ENCODE results near the gene MYO9A.

The MYO9A gene, protein sequence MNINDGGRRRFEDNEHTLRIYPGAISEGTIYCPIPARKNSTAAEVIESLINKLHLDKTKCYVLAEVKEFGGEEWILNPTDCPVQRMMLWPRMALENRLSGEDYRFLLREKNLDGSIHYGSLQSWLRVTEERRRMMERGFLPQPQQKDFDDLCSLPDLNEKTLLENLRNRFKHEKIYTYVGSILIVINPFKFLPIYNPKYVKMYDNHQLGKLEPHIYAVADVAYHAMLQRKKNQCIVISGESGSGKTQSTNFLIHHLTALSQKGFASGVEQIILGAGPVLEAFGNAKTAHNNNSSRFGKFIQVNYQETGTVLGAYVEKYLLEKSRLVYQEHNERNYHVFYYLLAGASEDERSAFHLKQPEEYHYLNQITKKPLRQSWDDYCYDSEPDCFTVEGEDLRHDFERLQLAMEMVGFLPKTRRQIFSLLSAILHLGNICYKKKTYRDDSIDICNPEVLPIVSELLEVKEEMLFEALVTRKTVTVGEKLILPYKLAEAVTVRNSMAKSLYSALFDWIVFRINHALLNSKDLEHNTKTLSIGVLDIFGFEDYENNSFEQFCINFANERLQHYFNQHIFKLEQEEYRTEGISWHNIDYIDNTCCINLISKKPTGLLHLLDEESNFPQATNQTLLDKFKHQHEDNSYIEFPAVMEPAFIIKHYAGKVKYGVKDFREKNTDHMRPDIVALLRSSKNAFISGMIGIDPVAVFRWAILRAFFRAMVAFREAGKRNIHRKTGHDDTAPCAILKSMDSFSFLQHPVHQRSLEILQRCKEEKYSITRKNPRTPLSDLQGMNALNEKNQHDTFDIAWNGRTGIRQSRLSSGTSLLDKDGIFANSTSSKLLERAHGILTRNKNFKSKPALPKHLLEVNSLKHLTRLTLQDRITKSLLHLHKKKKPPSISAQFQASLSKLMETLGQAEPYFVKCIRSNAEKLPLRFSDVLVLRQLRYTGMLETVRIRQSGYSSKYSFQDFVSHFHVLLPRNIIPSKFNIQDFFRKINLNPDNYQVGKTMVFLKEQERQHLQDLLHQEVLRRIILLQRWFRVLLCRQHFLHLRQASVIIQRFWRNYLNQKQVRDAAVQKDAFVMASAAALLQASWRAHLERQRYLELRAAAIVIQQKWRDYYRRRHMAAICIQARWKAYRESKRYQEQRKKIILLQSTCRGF (N-terminal part only)

DNA sequence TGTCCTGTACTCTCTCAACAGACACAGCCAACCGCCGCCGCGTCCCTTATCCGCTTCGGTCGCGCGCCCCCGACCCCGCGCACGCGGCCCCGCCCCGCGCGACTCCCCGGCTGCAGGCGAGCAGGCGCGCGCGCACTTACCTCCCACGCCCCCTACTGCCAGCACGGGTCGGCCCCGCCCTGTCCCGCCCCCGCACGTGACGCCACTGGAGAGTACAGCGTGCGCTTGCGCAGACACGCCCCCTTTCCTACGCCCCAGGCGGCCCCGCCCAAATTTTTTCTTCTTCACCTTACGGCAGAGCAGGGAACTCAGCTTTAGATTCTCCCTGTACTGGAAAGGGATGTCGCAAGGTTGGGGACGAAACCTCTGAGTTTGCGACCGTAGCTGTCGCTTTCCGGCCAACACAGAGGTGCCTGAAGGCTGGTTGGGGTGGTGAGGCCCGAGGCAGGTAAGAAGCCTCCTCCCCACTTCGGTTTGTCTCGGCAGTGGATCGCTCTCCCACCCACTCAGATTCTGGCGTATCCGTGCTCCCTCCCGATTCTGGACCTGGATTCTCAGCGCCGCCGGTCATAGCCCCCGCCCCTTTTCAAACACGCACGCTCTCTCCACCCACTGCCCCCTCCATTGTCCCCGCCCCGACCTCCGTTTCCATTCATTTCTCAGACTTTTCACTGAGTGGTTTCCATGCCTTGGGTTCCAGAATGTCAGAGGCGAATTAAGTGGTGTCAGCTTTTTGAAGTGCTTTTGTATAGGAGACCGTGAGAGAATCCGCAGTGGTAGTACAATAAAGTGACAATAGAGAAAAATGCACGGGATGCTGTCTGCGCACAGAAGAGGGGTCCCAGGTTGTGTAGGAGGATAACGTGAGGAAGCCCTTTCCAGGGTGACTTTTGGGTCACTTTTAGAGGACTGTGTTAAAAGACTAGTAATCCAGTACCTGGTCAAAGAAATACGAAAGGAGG, at the start of gene MYO9A, which contains the start of gene SENP8:
Gene MYO9A, minus strand, starts transcription at position 134 of the 962 bp plus-strand sequence. CDS start 71,587 bp downstream, outside the sequence.
Gene SENP8, plus strand, starts transcription at position 387 of the 962 bp plus-strand sequence. CDS start 21,221 bp downstream, outside the sequence.
- peak; percentile 92 to 94 for DNase-seq

DNA sequence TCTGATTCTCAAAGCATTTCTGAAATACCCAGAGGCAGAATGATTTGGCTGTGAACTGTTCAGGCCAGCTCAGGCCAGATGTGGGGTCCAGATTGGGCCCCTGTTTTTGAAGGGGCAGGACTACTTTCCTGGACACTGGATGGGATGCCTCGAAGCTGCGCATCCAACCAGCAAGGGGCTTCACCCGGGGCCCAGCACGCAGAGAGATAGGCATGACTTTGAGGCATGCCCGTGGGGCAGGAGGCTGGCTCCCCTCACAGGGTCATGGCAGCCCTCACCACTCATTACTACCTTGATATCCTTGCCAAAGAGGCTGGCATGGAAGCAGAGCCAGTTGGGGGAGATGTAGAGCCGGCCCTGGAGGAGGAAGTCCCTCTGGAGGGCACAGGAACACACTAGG, 49.5 kb upstream of the MYO9A start:
- no peak for DNase-seq

DNA sequence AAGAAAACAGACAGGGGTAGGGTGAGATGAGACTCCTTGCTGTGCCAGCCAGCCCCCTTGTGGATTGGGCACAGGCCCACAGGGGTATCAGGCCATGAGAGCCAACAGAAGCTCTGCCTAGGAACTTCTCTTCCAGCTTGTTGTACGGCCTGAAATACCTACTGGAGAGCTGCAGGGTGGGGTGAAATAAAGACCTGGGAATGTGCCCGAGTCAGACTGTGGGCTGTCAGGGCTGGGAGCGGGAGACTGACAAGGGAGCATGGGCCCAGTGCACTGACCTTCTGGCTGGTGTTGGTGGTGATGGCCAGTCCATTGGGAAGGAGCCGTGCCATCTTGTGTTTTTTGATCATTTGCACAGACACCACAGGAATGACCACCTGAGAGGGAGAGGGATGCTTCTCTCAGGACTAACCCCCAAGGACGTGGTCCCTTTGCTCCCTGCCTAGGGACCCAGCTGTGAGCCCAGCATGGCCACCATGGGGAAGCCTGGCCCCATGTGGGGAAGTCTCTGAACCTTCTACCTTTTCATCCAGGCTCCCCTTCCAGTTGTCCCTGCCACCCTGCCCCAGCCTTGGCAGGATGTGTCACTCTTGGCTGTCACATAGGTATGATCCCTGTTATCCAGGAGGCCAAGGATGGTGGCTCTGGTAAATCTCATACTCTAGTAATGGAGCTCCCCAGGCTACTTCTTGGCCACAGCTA, 48.9 kb upstream of the MYO9A start:
- no peak for DNase-seq

DNA sequence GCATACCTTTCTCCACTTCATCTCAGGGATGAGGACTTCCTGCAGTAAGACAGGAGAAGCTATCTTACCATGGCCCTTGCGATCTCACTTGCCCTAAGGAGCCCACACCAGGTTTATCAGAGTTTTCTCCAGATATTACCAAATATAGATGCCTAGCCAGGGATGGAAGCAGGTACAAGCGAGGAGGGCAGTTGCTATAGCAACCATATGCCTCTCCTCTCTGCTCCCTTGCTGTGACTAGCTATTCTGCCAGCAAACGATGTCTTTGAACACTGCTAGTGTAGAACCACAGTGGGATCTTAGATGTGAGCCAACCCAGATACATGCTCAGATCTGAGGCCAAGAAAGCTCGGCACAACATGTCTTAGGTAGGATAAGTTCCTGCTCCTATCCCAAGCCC, 45.8 kb upstream of the MYO9A start:
- DNase-seq, result peak in 1 of 2 donors; percentile 58

DNA sequence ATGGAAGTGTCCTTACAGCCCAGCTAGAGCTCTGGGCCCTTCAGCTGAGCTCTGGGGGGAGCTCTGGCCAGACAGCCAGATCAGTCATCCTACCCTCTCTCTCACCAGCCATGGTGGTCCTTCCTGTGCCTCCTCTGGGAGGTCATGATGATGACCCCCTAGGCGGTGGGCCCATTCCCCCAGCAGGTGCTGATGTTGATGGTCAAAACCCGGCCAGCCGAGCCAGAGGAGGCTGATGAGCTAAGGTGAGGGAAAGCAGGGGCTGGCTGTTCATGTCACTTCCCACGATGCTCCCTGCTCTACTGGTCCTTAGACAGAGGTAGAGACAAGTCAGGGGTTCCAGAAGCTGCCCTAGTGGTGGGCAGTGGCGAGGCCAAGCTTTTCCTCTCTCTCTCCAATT, 44.6 kb upstream of the MYO9A start:
- DNase-seq, result no peak

DNA sequence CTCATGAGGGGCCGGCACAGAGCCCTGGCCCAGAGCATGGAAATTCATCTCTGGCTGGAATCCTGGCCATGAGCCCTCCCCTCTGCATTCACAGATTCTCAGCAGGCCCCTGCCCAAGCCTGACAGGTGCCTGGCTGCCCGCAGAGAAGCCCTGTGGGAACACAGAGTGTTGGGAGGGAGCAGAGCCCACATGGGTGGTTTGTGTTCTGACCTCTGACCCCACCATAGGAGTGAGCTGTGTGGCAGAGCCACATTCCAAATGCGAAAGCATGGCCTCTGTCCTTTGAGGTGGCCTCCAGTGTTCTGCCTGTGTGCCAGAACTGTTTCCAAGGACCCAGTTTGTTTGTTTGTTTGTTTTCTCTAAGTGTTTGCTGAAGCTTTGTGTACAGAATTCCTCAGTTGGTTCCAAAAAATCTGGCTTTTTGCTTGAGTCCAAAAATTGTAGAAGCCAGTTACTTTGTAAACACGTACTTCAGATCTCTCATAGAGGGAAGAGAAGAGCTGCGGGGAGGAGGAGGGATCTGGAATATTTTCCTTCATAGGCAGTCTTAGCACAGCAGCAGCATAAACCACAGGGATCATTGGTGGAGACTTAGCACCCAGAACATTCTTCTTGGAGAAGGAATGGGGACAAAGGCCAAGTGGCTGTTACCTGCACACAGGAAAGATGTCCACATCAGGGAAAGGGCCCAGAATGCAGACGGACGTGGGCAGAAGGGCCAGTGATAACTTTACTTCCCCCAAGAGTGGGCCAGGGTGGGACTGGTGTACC, 43.6 kb upstream of the MYO9A start:
- DNase-seq, result no peak

DNA sequence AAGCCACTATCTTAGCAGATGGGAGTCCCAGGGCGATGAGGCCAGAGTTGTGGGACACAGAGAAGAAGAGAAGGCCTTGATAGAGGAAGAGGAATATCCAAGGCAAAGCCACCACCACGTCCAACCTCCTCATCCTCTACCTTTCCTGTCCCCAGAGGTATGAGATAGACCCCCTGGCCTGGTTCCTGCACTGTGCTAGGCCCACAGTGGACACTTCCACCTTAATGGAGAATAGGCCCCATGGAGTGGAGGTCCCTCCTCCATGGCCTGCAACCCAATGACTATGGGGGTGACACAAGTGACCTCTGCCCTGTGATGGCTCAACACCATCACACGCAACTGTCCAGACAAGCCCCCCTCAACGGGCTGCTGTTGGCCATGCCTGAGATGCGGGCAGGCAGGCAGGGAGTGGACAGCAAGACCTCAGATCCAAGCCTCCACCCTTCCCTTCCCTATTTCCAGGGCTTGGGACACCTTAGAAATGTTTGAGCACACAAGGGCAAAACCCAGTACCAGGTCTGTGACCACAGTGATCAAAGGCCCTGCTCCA, 42.8 kb upstream of the MYO9A start:
- DNase-seq, result no peak

DNA sequence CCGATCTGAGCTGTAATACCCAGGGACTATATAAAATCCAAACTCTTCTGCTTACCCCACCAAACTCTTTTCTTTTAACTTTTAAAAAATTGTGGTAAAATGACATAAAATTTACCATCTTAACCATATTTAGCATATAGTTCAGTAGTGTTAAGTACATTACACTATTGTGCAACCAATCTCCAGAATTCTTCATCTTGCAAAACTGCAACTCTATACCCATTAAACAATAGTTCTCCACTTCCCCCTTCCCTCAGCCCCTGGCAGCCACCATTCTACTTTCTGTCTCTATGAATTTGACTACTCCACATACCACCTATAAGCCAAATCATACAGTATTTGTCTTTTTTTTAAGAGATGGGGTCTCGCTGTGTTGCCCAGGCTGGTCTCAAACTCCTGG, 39.0 kb upstream of the MYO9A start:
- DNase-seq, result no peak

DNA sequence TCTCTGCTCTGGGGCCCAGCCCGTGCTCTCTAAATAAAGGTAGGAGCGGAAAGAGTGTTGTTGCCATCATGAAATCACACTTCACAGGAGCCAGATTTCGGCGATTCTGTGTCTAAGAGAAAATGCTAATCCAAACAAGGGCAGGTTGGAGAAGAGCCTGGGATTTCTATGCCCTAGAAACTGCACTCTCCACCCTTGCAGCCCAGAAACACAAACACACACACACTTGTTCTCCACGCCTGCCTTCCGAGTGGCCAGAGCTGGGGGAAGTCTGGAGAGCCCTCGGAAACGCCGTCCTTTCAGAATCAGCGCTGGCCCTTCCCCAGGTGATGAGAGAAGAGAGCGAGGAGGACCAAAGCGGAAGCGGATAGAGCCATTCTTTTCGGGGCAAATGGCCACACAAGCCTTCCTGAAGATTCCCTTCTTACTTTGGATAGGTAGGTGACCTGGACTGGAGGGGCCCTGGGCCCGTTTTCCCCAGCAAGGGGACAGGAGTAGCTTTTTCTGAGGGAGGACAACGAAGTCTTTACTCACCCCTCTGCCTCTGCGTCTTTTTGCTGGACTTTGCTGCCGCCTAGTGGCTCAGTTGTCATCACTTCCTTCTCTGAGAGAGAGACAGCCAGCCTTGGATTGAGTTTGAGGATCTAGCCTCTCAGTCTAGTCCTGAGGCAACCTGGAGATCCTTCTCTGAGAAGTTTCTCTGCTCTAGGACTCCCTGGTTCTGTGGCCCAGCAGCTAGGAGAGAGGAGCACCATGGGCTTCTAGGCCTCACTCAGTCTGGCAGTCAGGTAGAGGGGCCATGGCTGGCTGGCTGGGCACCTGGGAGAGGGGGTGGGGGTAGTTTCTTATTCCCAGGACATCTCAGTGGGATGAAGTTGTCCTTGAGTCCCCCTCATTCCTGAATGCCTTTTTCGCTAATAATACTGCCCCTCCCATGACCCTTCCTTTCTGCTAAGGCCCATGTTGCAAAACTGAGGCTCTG, 38.0 kb upstream of the MYO9A start:
- DNase-seq, result peak; percentile 80 to 81

DNA sequence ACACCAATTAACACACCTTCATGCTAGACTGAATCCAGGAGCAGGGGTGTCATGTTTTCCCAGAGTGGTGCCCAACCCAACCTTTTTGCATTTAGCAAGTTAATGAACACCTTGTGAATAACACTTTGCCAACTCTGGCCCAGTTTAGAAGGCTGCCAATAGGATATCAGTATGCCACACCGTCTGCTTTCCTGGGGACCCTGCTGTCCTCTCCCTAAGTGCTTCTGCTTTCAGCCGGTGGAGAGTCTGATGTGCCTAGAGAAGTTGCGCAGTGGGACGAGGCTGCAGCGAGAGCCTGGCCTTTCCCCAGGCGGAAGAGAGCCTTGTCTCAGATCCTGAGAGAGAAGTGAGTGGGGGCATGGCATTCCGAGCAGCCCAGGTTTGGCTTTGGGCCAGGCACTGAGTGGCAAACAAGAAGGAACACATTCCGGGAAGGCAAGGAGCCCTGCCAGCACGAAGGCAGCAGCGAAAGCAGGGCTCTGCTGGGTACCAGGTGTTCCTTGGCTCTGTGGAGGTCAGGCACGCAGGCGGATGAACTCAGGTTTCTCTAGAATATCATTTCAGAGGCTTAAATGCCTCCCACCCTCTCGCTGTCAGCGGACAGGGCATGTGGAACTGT, 37.2 kb upstream of the MYO9A start:
- peak in 1 of 2 donors; percentile 42 for DNase-seq

DNA sequence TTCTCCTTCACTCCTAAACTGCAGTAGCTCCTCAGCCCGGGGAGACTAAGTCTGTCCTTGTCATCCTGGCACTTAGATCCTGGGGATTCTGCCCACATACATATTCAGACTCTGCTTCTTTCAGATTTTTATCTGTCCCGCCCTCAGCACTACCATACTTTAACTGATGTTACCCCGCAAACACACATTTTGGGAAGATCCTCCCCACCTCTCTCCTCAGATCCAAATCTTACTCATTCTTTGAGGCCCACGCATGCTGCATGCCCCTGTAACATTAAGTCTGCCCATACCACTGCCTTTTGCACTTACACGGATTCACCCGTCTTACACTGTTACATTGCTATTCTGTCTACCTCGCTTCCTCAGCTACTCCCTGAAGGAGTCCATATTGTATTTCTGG, 36.4 kb upstream of the MYO9A start:
- DNase-seq, result no peak

DNA sequence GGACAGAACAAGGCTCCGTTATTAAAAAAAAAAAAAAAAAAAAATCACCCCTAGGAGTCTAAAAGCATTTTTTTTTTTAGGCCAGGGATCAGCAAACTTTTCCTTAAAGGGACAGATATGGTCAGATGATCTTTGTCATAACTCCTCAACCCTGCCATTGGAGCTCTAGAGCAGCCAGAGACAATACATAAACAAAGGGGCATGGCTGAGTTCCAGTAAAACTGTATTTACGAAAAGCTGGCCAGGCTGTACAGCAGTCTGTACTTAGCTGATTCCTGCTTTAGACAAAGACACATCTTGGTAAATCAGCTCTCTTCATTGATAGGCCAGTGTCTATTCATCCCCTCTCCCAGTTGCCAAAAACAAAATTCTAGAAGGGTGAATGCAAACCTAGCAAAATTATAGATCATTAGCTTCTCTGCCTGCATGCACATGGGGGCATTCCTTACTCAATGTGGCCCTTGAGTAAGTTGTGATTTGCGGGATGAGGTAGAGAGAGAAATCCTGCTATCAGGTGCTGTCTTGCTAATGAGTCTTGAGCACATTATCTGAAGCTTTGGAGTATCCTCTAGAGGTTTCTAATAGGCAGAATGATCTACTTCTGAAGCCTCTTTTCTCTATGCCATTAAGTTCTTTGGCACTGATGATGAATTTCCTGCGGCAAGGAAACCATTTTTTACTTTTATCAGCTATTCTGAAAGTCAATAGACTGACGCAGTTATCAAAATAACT, 35.5 kb upstream of the MYO9A start:
- no peak for DNase-seq

DNA sequence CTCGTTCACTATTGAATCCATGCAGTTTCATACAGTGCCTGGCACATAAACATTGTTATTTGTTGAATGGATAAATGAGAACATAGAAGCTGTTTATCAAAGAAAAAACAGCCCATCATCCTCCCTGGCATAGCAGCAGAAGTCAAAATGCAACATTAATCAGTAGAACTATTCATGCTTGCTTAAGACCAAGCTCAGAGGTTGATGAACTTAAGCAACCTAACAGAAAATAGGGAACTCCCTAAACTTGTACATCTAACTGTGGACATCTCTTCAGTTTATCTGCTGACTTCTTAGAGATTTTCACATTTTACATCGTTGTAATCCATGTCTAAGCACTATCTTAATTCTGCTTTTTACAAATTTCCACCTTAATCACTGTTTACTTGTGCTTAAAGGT, 29.5 kb upstream of the MYO9A start:
- no peak for DNase-seq

DNA sequence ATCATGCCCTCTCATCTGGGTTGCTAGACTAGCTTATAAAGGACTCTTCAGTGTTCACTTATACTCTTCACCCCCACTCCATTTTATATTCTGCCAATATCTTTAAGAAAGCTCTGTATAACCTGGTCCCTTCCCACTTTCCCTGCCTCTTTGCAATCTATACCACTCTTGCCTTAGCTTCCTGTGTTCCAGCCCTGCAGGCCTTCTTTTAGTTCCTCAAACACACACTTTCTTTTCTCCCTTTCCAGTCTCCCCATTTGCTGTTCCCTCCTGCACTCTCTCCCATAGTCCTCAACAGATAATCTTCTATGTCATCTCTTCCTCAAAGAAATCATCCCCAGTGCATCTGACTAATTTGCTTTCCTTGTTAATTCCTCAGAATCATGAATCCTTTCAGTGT, 29.0 kb upstream of the MYO9A start:
- DNase-seq, result no peak

DNA sequence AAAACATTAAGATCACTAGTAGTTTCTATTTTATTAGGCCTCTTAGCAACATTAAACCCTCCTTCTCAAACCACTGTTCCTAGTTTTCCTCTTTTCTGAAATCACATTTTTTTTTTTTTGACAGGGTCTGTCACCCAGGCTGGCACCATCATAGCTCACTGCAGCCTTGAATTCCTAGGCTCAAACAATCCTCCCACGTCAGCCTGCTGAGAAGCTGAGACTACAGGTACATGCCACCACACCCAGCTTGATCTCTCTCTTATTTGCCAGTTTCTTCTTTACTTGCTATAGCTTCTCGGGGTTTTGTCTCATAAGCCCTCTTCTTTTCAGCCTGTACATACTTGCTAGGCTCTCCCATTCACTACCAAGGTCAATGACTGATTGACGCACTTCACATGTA, 28.3 kb upstream of the MYO9A start:
- DNase-seq, result no peak

DNA sequence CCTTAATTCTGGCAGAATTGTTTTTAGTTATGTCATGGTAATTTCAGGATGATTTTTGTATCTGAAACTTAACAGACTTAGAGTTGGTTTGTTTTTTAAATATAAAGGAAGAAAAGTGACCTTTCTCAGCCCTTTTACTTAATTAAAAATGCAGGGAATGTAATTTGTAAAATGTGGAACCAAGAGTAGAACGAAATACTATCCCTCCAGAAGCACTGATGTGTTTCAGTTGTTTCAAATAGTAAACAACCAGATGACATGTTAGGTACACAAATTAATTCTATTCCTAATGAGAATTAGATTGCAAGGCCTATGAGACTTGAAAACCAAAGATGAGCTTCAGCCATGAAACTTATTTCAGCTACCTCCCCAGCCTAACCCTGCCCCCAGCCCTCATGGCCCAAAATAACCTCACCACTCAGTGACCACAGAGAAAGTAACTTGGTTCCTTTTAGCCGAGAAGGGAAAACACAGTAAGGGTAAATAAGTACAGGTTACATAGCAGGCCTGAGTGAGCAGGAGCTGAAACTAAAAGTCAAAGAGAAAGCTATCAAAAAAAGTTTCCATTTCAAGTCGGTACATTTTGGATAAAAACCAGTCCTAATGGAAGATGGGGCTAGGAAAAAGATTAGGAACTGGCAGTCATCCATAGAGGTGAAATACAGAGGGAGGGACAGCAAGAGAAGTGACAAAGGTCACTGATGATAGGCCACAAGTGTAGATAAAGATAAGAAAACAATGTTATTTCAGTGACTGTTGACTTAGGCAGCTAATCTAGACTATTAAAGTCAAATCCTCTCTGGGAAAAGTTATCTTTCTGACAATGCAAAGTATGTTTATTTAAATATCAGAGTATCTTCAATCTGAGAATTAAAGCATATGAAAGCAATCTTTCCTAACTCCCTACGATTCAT, 23.5 kb upstream of the MYO9A start:
- no peak for DNase-seq

DNA sequence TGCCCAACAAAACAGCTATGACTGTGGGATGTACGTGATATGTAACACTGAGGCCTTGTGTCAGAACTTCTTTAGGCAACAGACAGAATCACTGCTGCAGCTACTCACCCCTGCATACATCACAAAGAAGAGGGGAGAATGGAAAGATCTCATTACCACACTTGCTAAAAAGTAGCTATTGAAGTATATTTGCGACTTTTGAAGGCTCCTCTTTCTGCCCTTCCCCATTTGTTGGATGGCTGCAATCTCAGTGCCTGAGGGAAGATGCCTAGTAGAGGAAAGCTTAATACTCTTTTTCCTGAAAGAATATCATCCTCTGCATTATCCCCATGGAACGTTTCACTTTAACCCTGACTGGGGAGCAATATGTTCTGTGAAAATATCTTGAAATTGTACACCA, 22.1 kb upstream of the MYO9A start:
- DNase-seq, result no peak

Data from hippocampal formation (tissue), 2 donors.